Endothelial cell of hepatic sinusoid (primary cell): ENCODE measurements around the gene TRAF2.
"Not testable (repeated sequence)": the region's sequence is repeated elsewhere in the genome, so short reads cannot be mapped to it uniquely, and the experiment has no call there.

Experiments used
- in situ Hi-C: cut with HindIII; loops from 2 replicates; pipeline ENCODE4 v1.10.0; 2017; ENCODE audit warnings: low sequenced_read_pairs

The TRAF2 gene, protein sequence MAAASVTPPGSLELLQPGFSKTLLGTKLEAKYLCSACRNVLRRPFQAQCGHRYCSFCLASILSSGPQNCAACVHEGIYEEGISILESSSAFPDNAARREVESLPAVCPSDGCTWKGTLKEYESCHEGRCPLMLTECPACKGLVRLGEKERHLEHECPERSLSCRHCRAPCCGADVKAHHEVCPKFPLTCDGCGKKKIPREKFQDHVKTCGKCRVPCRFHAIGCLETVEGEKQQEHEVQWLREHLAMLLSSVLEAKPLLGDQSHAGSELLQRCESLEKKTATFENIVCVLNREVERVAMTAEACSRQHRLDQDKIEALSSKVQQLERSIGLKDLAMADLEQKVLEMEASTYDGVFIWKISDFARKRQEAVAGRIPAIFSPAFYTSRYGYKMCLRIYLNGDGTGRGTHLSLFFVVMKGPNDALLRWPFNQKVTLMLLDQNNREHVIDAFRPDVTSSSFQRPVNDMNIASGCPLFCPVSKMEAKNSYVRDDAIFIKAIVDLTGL

DNA sequence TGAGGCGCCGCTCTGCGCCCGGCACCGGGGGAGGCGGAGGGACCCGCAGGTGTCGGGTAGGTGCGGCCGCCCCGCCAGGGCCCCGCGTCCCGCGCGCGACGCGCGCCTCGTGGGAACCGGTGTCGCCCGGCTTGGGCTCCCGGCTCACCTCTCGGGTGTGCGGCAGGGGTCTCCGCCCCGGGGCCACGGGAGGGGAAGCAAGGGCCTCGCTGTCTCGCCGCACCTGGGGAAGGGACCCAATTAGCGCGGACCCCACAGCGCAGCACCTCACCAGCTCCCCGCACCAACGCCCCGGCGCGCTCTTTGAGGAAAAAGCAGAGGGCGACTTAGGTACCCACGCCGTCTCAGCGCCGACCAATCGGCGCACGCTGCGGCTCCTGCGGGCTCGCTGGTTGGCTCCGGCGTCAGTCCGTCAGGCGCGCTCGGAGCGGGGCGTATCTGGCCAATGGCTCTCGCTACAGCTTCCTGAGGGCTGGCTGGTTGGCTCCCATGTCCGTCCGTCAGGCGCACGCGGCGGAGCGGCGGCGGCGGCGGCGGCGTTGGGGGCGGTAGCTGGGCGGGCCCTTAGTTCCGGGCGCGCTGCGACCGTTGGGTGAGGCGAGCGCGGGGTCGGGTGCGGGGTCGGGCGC is at the start of gene TRAF2:
Gene TRAF2 (plus strand): TSS at position 567 of the 629 bp plus-strand sequence. CDS start 12,225 bp downstream, outside the sequence.
- in situ Hi-C loops, result loop anchor here (5.0 kb wide), 1 partner anchor 41 kb away; no protein-coding TSS in a partner anchor

DNA sequence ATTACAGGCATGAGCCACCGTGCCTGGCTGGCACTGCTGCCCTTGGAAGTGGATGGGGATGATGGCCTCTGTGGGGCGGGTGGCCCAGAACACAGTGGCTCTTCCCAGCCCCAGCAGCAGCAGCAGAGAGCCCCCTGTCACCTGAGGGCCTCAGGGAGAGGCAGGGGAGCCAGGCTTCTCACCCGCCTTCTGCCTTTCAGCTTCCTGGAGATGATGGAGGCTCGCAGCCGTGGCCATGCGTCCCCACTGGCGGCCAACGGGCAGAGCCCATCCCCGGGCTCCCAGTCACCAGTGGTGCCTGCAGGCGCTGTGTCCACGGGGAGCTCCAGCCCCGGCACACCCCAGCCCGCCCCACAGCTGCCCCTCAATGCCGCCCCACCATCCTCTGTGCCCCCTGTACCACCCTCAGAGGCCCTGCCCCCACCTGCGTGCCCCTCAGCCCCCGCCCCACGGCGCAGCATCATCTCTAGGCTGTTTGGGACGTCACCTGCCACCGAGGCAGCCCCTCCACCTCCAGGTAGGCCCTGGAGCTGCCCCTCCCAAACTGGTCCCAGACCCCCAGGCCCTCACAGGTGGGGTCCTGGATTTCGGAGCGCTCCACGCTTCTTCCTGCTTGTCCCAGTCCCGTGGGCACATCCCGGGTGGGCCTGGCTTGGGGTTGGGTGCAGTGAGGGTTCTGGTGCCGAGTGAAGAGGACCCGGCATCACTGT is 49.0 kb upstream of the TRAF2 start:
- in situ Hi-C loops, result no loop called here

DNA sequence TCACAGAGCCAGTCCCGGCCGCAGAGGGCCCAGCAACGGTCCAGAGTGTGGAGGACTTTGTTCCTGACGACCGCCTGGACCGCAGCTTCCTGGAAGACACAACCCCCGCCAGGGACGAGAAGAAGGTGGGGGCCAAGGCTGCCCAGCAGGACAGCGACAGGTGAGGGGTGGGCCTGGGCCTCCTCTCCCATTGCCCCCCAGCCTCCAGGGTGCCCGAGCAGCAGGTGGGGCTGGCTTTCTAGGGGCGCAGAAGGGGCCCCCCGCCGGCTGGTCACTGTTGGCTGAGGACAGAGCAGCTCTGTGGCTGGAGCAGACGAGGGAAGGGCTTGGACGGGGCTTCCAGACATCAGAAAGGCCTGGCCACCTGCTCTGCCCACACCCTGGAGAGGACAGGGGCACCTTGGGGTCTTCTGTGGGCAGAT is 48.4 kb upstream of the TRAF2 start:
- in situ Hi-C loops, result not testable (repeated sequence)

DNA sequence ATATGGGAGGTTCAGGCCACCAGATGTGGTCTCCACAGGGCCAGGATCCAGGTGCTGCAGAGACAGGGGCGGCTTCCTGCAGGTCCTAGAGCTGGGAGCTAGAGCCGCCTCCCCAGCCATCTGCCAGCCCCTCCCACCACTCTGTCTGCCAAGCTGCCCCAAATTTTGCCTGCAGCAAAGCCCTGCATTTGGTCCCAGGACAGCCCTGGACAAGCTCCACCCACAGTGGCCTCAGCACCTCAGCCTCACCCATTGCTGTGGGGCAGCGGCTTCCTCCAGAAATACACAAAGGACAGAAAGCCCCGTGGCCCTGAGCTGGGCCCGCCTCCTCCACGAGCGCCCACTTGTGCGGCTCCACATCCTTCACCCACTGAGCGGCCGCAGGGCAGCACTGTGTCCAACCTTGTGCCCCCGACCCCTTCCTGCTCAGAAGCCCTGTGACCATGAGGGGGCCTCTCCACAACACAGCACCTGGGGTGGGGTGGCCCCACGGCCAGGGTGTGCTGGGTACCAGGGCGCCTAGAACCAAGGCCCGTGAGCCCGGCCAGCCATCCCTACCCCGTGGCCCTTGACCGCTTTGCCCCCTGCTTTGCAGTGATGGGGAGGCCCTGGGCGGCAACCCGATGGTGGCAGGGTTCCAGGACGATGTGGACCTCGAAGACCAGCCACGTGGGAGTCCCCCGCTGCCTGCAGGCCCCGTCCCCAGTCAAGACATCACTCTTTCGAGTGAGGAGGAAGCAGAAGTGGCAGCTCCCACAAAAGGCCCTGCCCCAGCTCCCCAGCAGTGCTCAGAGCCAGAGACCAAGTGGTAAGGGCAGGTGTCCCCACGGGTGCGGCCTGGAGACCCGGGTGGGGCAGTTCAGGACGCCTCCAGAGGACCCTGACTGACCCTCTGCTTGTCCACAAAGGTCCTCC is 47.7 kb upstream of the TRAF2 start:
- in situ Hi-C loops, result no loop called here

DNA sequence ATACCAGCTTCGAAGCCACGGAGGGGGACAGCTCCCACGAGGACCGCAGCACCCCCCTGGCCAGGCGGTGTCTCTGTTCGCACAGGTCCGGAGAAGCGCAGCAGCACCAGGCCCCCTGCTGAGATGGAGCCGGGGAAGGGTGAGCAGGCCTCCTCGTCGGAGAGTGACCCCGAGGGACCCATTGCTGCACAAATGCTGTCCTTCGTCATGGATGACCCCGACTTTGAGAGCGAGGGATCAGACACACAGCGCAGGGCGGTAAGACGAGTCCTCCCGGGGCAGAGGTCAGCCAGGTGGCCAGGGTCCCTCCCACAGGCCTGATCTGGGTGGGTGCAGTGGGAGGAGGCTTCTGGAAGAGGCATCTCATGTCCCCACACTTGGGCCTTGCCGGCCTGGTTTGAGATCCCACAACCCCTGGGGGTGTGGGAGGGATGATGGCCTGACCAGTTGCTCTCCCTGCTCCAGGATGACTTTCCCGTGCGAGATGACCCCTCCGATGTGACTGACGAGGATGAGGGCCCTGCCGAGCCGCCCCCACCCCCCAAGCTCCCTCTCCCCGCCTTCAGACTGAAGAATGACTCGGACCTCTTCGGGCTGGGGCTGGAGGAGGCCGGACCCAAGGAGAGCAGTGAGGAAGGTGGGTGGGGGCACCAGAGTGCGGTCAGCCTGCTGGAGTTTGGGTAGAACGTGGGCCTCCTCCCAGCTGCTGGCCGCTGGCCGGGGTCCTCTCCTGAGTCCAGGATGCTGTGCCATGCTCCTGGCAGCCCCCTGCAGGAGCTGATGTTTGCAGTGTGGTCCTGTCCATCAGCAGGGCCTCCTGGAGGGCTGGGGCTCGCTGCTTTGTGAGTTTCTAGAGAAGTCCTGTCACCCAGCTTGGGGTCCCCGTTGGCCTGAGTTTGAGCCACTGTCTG is 46.8 kb upstream of the TRAF2 start:
- in situ Hi-C loops, result loop anchor here (5.0 kb wide), 2 partner anchors 32 to 88 kb away; partner anchors contain the start of gene RABL6

DNA sequence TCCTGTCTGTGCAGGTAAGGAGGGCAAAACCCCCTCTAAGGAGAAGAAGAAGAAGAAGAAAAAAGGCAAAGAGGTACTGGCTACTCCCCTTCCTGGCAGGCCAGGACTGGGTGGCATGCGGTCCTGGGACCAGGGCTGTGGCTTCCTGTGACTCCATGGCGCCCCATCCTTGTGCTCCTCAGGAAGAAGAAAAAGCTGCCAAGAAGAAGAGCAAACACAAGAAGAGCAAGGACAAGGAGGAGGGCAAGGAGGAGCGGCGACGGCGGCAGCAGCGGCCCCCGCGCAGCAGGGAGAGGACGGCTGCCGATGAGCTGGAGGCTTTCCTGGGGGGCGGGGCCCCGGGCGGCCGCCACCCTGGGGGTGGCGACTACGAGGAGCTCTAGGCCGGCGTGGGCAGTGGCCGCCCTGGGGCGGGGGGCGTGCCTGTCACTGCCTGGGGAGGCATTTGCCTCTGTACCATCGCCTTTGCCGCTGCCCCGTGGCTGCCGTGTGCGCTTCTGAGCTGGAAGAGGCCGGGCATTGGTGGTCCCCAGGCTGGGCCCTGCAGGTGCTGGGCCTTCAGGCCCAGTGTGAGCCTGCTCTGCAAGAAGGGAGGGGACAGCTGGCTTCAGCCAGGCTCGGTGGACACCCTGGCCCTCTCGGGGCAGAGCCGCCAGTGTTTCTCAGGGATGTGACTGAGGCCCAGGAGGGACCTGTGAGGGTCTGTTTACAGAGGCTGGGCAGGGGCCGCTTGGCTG is 46.0 kb upstream of the TRAF2 start:
- in situ Hi-C loops, result loop anchor here (5.0 kb wide), 2 partner anchors 33 to 87 kb away; partner anchors contain the start of gene RABL6

DNA sequence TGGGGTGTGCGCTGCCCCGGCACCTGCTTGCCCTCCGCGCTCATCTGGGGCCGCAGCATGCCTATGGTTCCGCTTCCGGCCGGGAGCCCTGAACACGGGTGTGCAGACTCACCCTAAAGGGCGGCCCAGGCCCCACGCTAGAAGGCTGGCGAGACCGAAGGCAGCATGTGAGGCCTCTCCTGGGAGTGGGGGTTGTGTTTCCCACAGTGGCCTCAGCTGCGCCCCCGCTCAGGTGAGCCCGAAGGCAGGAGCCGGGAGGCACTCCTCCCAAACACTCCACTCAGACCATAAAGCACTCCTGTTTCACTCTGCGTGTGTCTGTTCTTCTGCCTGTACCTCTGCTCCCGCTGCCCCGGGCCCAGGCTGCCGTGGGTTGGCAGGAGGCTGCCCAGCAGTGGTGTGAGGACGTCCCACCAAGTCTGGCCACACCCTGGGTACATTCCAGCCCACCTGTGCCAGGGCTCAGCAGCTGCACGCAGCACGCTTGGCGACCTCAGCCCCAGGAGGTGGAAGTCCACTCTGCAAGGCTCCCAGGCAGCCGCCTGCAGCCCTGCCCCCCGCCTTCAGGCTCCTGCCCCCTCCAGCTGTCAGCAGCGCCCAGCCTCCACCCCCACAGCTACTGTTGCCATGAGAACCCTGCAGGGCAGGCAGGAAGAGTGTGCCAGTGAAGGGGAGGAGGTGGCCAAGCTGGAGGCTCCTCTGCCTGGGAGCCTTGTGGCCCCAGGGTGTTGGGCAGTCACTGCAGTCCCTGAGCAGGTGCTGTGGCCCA is 45.3 kb upstream of the TRAF2 start:
- in situ Hi-C loops, result loop anchor here (5.0 kb wide), 2 partner anchors 34 to 86 kb away; partner anchors contain the start of gene RABL6

DNA sequence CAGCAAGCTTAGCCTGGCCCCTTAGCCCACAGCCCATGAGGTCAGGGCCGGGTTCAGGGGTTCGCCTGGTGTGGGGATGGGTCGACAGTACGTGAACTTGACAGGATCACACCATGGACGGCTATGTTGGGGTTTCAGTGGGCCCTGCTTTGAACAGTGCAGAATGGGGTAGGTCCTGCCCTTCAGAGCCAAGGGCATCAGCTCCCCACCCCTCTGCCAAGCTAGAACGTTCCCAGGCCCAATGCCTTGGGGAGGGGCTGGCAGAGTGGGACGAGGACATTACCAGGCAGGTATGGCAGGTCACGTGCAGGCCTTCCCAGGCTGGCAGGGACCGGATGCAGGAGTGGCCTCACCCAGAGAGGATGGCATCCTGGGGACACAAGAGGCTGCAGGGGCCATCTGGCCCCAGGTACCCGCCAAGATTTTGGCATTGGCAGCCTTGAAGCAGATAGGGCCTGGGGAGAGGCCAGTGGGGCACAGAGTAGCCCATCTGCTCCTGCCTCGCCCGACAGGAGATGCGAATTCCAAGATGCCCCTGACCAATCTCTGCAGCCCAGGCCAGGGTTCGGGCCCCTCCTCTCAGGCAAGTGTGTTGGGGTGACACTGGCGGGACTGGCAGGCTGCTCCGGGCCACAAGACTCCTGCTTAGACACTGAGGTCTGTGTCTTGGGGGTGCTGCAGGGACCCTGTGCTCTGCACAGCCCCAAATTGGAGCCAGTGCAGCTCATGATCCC is 44.5 kb upstream of the TRAF2 start:
- in situ Hi-C loops, result loop anchor here (5.0 kb wide), 2 partner anchors 35 to 85 kb away; partner anchors contain the start of gene RABL6

DNA sequence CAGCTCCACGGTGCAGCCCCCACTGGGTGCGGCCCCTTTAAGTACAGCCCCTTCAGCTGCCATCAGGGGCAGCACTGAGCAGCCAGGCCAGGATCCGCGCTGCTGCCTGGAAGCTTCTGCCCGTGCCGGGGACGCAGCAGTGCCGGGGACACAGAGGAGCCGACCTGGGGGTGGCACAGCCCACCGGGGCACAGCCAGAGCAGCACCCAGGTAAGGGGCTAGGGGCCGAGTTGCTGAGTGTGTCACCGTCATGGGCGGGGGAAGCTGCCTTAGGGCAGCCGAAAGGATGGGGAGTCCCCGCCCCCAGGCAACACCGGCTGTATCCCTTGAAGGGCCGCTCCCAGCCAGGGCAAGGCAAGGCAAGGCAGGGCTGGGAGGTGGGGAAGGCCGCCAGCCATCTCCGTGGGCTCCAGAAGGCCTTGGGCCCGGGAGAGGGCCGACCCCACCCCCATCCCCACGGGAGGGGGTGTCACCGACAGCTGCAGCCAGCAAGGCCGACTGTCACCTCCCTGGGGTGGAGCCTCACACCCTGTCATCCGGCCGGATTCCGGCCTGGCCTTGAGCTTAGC is 43.9 kb upstream of the TRAF2 start, which contains the start of gene AJM1:
Gene AJM1 (plus strand): TSS at position 99 of the 569 bp plus-strand sequence. CDS start 1,937 bp downstream, outside the sequence.
- in situ Hi-C loops, result loop anchor here (5.0 kb wide), 2 partner anchors 35 to 85 kb away; partner anchors contain the start of gene RABL6

DNA sequence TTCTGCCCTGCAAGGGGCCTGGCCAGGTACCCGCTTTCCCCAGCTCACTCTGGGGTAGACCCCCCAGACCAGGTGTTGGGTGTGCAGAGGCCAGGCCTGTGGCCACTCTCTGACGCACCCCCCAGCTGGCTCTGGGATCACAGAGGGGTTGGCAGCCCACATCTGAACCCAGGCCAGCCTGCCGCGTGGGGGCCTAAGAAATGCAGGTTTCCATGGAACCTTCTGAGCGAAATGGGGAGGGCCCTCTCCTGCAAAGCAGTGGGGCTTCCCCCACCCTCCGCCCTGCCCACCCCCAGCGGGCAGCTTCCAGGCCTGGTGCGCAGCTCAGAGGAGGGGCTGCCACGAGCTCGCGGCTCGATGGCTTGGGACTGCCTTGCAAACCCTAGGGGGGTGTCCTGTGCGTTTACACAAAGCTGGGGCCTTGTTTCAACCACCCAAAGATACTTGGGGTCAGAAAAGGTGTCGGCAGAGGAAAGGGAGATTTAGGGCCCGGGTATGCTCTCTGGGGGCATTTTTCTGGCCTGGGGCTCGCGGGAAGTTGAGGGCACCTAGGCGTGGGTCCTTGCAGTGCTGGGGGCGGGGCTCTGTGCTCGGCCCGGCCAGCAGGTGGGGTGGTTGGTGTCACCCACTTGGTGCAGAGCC is 43.0 kb upstream of the TRAF2 start:
- in situ Hi-C loops, result loop anchor here (5.0 kb wide), 2 partner anchors 36 to 84 kb away; partner anchors contain the start of gene RABL6

DNA sequence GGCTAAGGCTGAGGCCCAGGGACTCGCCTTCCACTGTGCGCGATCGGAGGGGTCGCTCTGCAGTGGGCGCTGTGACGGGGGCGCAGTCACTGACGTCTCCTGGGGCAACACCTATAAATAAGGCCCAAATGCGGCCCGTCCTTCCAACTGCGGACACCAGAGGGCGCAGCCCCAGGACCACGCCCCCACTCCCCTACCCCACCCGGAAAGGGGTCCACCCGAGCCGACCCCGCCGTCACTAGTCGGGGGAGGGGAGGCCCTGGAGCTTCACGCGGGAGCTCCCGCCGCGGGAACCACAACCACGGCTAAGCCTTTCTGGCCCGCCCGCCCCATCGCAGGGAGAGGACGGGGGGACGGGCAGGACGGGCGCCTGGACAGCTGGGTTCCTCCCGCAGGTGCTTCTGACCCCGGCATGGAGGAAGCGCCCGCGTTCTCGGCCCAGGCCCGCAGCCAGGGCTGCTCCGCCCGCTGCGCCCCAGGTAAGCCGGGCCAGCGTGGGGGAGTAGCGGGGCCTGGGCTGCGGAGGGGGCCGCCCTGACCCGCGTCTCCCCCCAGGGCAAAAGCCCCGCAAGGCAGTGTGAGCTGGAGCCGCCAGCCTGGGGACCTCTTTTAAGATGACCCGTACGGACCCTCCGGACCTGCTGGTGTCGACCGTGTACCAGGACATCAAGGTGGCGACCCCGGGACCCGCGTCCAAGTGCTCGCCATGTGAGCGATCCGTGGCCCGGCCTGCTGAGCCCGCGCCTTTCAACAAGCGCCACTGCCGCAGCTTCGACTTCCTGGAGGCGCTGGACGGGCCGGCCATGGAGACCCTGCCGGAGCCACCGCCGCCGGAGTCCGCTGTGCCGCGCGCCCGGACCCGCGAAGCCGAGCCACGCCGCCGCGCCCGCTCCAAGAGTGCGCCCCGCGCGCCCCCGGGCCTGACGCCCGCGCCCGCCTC is 42.2 kb upstream of the TRAF2 start:
- in situ Hi-C loops, result loop anchor here (5.0 kb wide), 2 partner anchors 37 to 83 kb away; partner anchors contain the start of gene RABL6

DNA sequence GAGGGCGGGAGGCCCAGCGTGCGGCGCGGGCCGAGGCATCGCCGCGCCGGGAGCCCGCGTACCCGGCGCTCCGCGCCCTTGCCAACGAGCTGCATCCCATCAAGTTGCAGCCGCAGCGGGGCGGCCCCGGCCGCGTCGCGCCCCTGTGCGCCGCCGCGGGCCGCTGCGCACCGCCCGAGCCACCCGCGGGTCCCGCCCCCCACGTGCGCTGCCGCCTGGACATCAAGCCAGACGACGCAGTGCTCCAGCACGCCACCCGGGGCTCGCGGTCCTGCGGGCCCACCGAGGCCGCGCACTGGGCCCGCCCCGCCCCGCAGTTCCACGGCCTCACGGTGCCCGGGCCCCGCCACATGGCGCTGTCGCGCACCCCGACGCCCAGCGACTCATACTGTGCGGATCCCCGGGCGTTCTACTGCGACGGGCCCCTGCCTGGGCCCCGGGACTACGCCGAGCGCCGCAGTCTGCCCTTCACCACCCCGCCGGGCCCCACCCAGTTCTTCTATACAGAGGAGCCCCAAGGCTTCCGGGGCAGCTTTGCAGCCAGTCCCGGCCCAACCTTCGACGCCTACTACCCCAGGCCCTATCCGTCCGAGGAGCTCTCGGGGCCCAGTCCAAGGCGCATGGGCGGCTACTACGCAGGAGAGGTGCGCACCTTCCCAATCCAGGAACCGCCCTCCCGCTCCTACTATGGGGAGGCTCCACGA is 41.4 kb upstream of the TRAF2 start:
- in situ Hi-C loops, result loop anchor here (5.0 kb wide), 2 partner anchors 38 to 82 kb away; partner anchors contain the start of gene RABL6

DNA sequence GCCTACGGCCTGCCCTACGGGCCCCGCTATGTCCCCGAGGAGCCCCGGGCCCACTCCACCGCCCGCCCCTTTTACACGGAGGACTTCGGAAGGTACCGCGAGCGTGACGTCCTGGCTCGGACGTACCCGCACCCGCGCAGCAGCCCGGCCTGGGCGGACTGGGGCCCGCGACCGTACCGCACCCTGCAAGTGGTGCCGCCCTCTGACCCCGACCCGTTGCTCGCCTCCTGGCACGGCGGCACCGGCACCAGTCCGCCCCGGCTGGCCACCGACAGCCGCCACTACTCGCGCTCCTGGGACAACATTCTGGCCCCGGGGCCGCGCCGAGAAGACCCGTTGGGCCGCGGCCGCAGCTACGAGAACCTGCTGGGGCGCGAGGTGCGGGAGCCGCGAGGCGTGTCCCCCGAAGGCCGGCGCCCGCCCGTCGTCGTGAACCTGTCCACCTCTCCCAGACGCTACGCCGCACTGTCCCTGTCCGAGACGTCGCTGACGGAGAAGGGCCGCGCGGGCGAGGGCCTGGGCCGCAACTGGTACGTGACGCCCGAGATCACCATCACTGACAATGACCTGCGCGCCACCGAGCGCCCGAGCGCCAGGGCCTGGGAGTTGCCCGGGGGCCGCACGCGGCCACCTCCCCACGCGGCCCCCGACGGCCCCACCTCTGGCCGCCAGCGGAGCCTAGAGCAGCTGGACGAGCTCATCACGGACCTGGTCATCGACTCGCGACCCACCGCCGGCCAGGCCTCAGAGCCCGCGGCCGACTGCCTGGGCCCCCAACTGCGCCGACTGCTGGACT is 40.7 kb upstream of the TRAF2 start:
- in situ Hi-C loops, result no loop called here
